ENCODE data around the gene CCND3.
A peak's percentile ranks its signal among the peaks of the same experiment; 100 is the strongest.

GRCh38 chr6:41940759-41941279 is 789 bp downstream of the CCND3 start:
- TF ChIP-seq CTCF (IDR thresholded peaks at IDR 0.05; ENCODE audit: borderline replicate concordance, extremely low read depth, low read length, poor library complexity, severe bottlenecking) (peak; percentile 18), EZH2 (IDR thresholded peaks at IDR 0.05; ENCODE audit: borderline replicate concordance, low read depth, low read length, severe bottlenecking) (no peak)

Data from DND-41 (cell line).